ENCODE data around the gene ICAM3. TPM values are rescaled to one million over a fixed set of nuclear protein-coding genes. Genes with fewer than 3 reads are reported as not detected.
"Not testable (repeated sequence)": the region's sequence is repeated elsewhere in the genome, so short reads cannot be mapped to it uniquely, and the experiment has no call there.

ICAM3 gene, protein sequence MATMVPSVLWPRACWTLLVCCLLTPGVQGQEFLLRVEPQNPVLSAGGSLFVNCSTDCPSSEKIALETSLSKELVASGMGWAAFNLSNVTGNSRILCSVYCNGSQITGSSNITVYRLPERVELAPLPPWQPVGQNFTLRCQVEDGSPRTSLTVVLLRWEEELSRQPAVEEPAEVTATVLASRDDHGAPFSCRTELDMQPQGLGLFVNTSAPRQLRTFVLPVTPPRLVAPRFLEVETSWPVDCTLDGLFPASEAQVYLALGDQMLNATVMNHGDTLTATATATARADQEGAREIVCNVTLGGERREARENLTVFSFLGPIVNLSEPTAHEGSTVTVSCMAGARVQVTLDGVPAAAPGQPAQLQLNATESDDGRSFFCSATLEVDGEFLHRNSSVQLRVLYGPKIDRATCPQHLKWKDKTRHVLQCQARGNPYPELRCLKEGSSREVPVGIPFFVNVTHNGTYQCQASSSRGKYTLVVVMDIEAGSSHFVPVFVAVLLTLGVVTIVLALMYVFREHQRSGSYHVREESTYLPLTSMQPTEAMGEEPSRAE
- total RNA-seq, result 11.1 TPM in 2 replicates

DNA sequence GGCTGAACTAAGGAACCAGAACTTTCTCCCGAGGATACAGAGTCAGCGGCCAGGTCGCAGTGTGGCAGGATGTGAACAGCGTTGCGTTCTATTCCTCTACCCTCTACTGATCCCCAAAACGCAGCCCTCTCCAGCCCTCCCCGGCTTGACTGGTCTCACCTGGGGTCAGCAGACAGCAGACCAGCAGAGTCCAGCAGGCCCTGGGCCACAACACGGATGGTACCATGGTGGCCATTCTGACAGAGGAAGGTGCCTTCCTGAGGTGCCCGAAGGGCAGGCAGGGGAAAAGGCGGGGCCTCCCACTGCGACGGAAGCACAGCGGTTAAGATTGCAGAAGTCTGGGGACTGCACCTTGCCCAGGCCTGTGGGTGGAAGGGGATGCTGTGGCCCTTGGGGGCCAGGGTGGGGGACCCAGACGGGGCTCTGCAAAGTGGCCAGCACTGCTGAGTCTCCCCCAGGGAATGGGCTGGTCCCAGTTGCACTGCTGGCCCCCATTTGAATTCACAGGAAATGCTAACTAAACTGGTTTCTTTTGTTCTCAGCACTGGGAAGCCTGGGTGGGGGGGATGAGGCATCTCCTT lies at the start of gene ICAM3:
TSS of gene ICAM3 (minus strand) at position 245 of the 581 bp plus-strand sequence. CDS start at position 235, 10 bp downstream.
- DNase-seq (ENCODE audit: low read depth, low spot score), result no peak

DNA sequence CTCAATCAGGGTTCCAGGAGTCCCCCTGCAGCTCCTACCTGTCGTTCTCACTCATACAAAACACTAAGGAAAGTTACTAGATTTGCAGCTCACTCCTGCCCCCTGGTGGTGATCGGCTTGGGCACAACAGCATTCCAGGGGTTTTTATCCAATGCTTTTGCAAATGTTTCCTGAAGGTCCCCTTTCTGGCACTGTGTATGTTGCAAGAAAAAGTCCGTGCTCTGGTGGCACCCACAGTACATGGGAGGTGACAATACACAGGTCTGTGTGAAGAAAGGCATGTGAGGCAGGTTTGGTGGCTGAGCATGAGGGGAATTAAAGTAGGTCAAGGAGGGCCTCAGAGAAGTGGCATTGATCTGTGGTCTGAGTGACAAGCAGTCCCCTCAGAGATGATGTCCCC lies 49.5 kb upstream of the ICAM3 start:
- peak; percentile 59 for DNase-seq (ENCODE audit: low read depth, low spot score)

- no peak for DNase-seq (ENCODE audit: low read depth, low spot score)
Observed at GRCh38 chr19:10384580-10384979, 45.2 kb upstream of the ICAM3 start.

DNA sequence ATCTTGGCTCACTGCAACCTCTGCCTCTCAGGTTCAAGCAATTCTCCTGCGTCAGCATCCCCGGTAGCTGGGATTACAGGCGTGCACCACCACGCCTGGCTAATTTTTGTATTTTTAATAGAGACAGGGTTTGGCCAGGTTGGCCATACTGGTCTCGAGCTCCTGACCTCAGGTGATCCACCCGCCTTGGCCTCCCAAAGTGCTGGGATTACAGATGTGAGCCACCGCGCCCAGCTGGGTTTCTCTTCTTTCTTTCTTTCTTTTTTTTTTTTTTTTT lies 43.7 kb upstream of the ICAM3 start:
- not testable (repeated sequence) for DNase-seq (ENCODE audit: low read depth, low spot score)

DNA sequence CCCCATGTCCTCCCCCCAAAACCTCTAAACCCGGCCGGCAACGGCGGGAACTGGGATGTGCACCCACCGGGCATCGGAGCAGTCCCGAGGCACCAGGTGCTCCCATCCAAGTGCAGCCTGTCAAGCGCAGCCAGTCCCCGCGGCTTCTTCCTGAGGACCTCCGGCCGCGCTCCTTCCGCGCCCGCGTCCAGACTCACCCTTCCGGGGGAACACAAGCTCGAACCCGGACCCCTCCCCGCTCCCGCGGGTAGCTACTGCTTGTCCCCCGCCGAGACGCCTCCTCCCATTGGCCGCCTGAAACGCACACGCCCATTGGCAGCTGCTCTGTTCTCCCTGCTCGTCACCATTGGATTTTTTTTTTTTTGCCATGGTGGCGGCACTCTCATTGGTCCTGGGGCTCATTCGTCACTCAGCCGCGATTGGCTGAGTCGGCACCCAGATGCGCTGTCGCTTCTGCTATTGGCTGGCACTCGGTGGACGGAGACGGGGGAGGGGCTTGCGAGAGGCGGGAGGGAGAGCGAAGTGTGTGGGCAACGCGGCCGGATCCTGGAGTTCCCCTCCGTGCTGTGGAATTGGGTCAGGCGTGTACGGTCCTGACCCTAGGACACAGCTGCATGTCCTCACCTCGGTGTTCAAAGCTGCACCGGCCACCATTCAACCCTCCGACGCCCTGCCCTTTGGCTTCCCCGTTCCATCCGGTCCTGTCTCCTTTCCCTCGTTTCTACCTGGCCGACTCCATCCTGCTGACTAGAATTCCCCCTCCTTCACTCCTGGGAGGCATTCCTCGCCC lies 41.1 kb upstream of the ICAM3 start, which contains the start of gene TYK2:
TSS of gene TYK2 (minus strand) at position 260 of the 790 bp plus-strand sequence. CDS start 2,166 bp downstream, outside the sequence.
- peak; percentile 94 for DNase-seq (ENCODE audit: low read depth, low spot score)

GRCh38 chr19:10379880-10380312 lies 40.5 kb upstream of the ICAM3 start:
- DNase-seq (ENCODE audit: low read depth, low spot score), result no peak

DNA sequence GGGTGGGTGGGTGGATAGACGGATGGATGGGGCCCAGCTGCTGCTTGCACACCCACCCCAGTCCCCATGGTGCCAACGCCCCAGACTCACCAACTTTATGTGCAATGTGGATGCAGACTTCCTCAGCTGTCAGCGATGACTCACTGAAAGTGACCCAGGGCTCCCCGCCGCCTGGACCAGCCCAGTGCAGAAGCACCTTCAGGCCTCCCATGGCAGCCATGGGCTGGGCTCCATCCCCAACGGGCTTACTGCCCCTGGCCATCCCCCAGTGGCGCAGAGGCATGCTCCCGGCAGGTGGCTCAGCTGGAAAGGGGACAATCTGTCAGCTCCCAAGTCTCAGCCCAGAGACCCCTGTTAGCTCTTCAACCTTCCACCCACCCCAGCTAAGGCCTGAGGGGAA lies 38.7 kb upstream of the ICAM3 start:
- DNase-seq (ENCODE audit: low read depth, low spot score), result no peak

DNA sequence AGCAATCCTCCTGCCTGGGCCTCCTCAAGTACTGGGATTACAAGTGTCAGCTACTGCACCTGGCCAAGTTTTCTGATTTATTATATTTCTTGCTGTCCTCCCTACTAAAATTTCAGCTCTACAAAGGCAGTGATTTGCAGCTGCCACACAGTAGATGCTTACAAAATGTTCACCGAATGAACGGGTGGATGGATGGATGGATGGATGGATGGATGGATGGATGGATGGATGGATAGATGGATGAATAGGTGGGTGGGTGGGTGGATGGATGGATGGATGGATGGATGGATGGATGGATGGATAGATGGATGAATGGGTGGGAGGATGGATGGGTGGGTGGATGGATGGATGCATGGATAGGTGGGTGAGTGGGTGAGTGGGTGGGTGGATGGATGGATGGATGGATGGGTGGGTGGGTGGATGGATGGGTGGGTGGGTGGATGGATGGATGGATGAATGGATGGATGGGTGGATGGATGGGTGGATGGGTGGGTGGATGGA lies 37.8 kb upstream of the ICAM3 start:
- not testable (repeated sequence) for DNase-seq (ENCODE audit: low read depth, low spot score)

GRCh38 chr19:10374931-10375330 lies 35.5 kb upstream of the ICAM3 start:
- DNase-seq (ENCODE audit: low read depth, low spot score), result no peak

- no peak for DNase-seq (ENCODE audit: low read depth, low spot score)
Observed at GRCh38 chr19:10372690-10373089, 33.3 kb upstream of the ICAM3 start.

DNA sequence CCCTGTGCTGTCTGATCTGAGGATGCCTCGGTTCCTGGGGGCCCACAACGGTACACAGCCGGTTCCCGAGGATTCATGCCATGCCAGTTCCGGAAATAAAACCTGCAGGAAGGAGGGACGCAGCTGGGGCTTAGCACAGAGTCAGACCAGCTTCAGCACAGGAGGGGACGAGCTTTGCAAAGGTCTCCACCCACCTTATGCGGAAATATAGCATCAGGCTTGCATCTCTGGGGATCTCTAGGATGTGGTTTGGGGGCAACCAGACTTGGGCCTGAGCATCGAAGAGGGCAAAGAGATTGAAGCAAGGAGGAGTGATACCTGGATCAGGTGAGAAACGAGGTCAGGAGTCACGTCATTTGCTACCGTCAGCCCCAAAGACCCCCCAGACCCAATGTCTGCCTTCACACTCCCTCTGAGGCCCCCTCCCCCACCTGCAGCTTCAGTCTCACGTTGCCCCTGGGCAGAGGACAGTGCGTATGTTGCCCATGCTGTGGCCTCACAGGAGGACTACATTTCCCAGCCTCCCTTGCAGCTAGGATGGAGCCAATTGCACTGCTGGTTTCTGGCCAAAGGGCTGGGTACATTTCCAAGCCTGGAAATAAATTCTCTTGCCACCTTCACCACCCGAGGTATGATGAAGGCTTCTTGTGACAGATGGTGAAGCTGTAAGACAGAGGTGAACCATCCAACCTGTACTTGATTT lies 28.8 kb upstream of the ICAM3 start:
- no peak for DNase-seq (ENCODE audit: low read depth, low spot score)

DNA sequence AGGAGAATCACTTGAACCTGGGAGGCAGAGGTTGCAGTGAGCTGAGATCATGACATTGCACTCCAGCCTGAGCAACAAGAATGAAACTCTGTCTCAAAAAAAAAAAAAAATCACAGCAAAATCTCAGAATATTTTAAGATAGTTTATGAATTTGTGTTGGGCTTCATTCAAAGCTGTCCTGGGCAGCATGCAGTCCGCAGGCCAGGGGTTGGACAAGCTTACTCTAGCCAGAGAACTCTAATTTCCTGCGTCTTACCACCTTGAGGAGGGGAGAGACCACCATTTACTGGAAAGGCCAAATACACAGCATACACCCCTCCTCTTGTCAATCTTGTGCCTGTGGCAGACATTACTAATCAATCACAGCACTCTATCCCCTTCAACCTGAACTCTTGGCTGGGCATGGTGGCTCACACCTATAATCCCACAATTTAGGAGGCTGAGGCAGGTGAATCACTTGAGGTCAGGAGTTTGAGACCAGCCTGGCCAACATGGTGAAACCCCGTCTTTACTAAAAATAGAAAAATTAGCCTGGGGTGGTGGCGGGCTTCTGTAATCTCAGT lies 27.6 kb upstream of the ICAM3 start:
- DNase-seq (ENCODE audit: low read depth, low spot score), result not testable (repeated sequence)

GRCh38 chr19:10365518-10365917 lies 26.1 kb upstream of the ICAM3 start:
- DNase-seq (ENCODE audit: low read depth, low spot score), result no peak

DNA sequence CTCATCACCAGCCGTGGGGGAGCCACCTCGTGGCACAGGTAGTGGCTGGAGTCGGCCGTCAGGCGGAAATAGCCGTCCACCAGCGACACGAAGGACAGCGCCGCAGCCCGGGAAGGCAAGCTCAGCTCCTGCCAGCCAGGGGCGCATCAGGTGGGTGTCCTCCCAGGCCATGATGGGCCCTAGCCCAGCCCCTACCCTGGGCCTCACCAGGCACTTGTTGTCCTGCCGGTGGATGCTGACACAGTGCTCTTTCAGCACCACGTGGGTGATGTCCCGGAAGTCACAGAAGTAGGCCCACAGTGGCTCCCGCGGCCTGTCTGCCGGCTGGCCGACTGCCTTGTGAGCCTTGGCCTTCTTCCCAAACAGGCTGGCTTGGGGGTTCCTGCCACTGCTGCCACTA lies 25.2 kb upstream of the ICAM3 start:
- no peak for DNase-seq (ENCODE audit: low read depth, low spot score)

DNA sequence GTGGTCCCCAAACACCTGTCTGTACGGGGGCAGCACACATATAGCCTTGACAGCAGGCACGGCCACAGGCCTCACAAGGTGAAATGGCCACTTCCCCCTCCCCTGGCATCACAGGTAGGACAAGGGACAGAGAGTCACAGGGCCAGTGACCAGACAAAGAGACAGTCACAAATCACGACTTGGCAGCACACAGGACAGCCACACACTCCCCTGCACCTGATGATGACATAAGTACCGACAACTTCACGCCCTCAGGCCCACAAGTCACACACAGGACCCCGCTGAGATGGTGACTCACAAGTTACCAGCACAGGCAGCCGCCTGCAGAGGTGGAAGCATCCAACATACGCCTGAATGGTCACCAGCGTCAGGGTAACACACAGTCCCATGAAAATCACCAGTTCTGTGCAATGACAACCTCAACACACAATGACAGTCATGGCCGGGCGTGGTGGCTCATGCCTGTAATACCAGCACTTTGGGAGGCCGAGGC lies 24.4 kb upstream of the ICAM3 start:
- DNase-seq (ENCODE audit: low read depth, low spot score), result no peak

DNA sequence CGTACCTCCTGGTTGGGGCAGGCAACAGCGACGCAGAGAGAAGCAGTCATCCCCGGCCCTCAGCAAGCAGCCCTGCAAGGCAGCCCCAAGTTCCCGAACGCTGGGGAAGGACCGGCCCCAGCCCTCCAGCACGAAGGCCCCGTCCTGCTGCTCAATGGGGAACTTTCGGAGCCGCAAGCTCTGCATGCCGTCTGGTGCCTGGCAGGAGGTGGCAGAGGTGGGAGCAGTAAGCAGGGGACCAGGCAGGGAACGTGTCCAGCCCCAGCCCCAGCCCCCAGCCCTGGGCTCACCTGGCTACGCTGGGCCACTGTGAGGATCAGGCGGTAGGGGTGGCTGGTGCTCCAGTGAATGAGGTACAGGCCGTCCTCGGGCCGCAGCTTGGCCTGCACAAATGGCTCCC lies 22.8 kb upstream of the ICAM3 start:
- DNase-seq (ENCODE audit: low read depth, low spot score), result no peak

GRCh38 chr19:10361569-10362011 lies 22.2 kb upstream of the ICAM3 start:
- no peak for DNase-seq (ENCODE audit: low read depth, low spot score)

GRCh38 chr19:10356431-10356830 lies 17.0 kb upstream of the ICAM3 start:
- DNase-seq (ENCODE audit: low read depth, low spot score), result no peak

DNA sequence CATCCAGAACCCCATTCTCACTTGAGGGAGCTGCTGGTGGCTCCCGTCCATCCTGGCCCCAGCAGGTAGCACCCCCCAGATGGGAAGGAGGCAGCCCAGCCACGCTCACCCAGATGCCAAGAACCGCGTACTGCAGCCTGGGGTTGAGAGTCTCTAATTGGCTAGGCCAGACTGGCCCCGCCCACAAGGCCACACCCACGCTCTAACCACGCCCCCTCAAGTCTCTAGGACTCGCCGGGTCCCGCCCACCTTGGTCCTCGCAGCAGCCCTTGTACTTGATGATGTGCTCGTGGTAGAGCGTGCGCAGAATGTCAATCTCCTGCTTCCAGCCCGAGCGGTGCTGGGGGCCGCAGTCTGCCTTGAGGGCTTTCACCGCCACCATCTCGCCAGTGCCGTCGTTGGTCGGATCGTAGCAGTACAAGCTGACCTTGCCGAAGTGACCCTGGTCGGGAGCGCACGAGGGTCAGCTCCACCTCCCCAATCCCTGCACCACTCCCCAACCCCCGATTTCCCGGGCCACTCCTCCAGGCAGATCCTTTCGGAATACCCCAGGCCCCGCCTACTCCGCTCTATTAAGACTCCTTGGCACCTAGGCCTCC lies 14.5 kb upstream of the ICAM3 start:
- DNase-seq (ENCODE audit: low read depth, low spot score), result no peak
